WTC11 (cell line): ENCODE measurements around the gene IDUA. TPM values are rescaled to one million over a fixed set of nuclear protein-coding genes. Genes with fewer than 3 reads are reported as not detected.

Experiments
- ATAC-seq: fragments of 200-7000 bp; cut with Tn5 transposase; 2 replicates; pipeline ENCODE4 v1.10.0; 2021; ENCODE audit warnings: mild to moderate bottlenecking, moderate library complexity
- CTCF ChIA-PET: fragments of 300-600 bp; sonication (Branson Sonifier 250); formaldehyde crosslinking; loops from one replicate; lab custom pipeline; 2021; ENCODE audit warnings: antibody characterized with exemption; lab: Charles Lee
- POLR2A ChIA-PET: fragments of 350-600 bp; sonication (Branson Sonifier 250); formaldehyde crosslinking; loops from one replicate; lab custom pipeline; 2021; ENCODE audit warnings: antibody characterized with exemption; lab: Charles Lee
- DNase-seq: peaks from one replicate; pipeline ENCODE4 v3.0.0; 2021; ENCODE audit warnings: low spot score
- H3K27ac Mint-ChIP-seq: 2 replicates; pipeline ENCODE4 v1.8.0; 2021; ENCODE audit warnings: mixed read lengths
- H3K27me3 Mint-ChIP-seq: 2 replicates; pipeline ENCODE4 v1.8.0; 2021; ENCODE audit warnings: low read depth, mild to moderate bottlenecking, moderate library complexity, mixed read lengths
- H3K36me3 Mint-ChIP-seq: 2 replicates; pipeline ENCODE4 v1.8.0; 2021; ENCODE audit warnings: mixed read lengths
- H3K4me1 Mint-ChIP-seq: 2 replicates; pipeline ENCODE4 v1.8.0; 2022; ENCODE audit warnings: mixed read lengths
- H3K4me3 Mint-ChIP-seq: 2 replicates; pipeline ENCODE4 v1.8.0; 2021; ENCODE audit warnings: mild to moderate bottlenecking, moderate library complexity, mixed read lengths
- H3K9me3 Mint-ChIP-seq: 2 replicates; pipeline ENCODE4 v1.8.0; 2021; ENCODE audit warnings: mixed read lengths
- ARID4B ChIP-seq: sonication (generic); formaldehyde crosslinking; IDR thresholded peaks from 2 replicates; pipeline ENCODE4 v1.8.0; 2023; ENCODE audit warnings: missing genetic modification reagents, mild to moderate bottlenecking, borderline replicate concordance
- E2F1 ChIP-seq: sonication (generic); formaldehyde crosslinking; IDR thresholded peaks from 2 replicates; pipeline ENCODE4 v1.8.0; 2022; ENCODE audit warnings: mild to moderate bottlenecking, missing genetic modification reagents
- ELF4 ChIP-seq: sonication (generic); formaldehyde crosslinking; IDR thresholded peaks from 2 replicates; pipeline ENCODE4 v1.8.1; 2022; ENCODE audit warnings: low read depth, mild to moderate bottlenecking, moderate library complexity, missing genetic modification reagents
- EMX1 ChIP-seq: fragments of 250-450 bp; sonication (Bioruptor Pico); IDR thresholded peaks from 2 replicates; pipeline ENCODE4 v1.8.0; 2021; ENCODE audit warnings: mild to moderate bottlenecking
- ERG ChIP-seq: fragments of 250-450 bp; sonication (Bioruptor Pico); IDR thresholded peaks from 2 replicates; pipeline ENCODE4 v1.8.0; 2021; ENCODE audit warnings: mild to moderate bottlenecking
- ESRRA ChIP-seq: sonication (generic); formaldehyde crosslinking; IDR thresholded peaks from 2 replicates; pipeline ENCODE4 v1.8.1; 2022; ENCODE audit warnings: mild to moderate bottlenecking, missing genetic modification reagents, borderline replicate concordance
- IRF1 ChIP-seq: sonication (generic); formaldehyde crosslinking; IDR thresholded peaks from 2 replicates; pipeline ENCODE4 v1.8.0; 2023; ENCODE audit warnings: missing genetic modification reagents
- MYBL2 ChIP-seq: sonication (generic); formaldehyde crosslinking; IDR thresholded peaks from 2 replicates; pipeline ENCODE4 v1.8.1; 2023; ENCODE audit warnings: mild to moderate bottlenecking, moderate library complexity, missing genetic modification reagents
- NR2C2 ChIP-seq: sonication (generic); formaldehyde crosslinking; IDR thresholded peaks from 2 replicates; pipeline ENCODE4 v1.8.0; 2022; ENCODE audit warnings: mild to moderate bottlenecking, missing genetic modification reagents
- PRRX2 ChIP-seq: fragments of 250-450 bp; sonication (Bioruptor Pico); IDR thresholded peaks from 2 replicates; pipeline ENCODE4 v1.8.0; 2021; ENCODE audit warnings: mild to moderate bottlenecking
- SMAD3 ChIP-seq: sonication (generic); formaldehyde crosslinking; IDR thresholded peaks from 2 replicates; pipeline ENCODE4 v1.8.0; 2022; ENCODE audit warnings: missing genetic modification reagents, mild to moderate bottlenecking, borderline replicate concordance
- STAT6 ChIP-seq: sonication (generic); formaldehyde crosslinking; conservative IDR thresholded peaks from 2 replicates; pipeline ENCODE4 v1.8.1; 2023; ENCODE audit warnings: mild to moderate bottlenecking, low read depth, missing genetic modification reagents, moderate library complexity
- TCF7 ChIP-seq: sonication (generic); formaldehyde crosslinking; IDR thresholded peaks from 2 replicates; pipeline ENCODE4 v1.8.0; 2022; ENCODE audit warnings: mild to moderate bottlenecking, low read depth, missing genetic modification reagents, moderate library complexity
- ZNF232 ChIP-seq: sonication (generic); formaldehyde crosslinking; IDR thresholded peaks from 2 replicates; pipeline ENCODE4 v1.8.0; 2022; ENCODE audit warnings: mild to moderate bottlenecking, missing genetic modification reagents
- ZNF263 ChIP-seq: sonication (generic); formaldehyde crosslinking; IDR thresholded peaks from 2 replicates; pipeline ENCODE4 v1.8.1; 2022; ENCODE audit warnings: low read depth, mild to moderate bottlenecking, moderate library complexity, missing genetic modification reagents
- ZNF317 ChIP-seq: sonication (generic); formaldehyde crosslinking; IDR thresholded peaks from 2 replicates; pipeline ENCODE4 v1.8.1; 2023; ENCODE audit warnings: low read depth, mild to moderate bottlenecking, moderate library complexity, missing genetic modification reagents, borderline replicate concordance
- ZNF532 ChIP-seq: fragments of 250-450 bp; sonication (Bioruptor Pico); IDR thresholded peaks from 2 replicates; pipeline ENCODE4 v1.9.0; 2021; ENCODE audit warnings: mild to moderate bottlenecking, borderline replicate concordance
- ZSCAN18 ChIP-seq: fragments of 250-450 bp; sonication (Bioruptor Pico); IDR thresholded peaks from 2 replicates; pipeline ENCODE4 v2.1.2; 2022; ENCODE audit warnings: mild to moderate bottlenecking, moderate library complexity
- total RNA-seq: library from RNA; stranded (reverse); gene quantifications from 3 replicates; pipeline ENCODE4 v1.2.3, GENCODE V29; 2021

The IDUA gene
- total RNA-seq, 1 experiment from 2014 or later = 8.7 TPM

GRCh38 chr4:1033840-1034551 is 47.2 kb downstream of the IDUA start:
- ChIA-PET CTCF (interaction anchor here (0.7 to 1.3 kb wide), 2 partner anchors 23 to 108 kb away, joined by 3 read pairs; no protein-coding TSS in a partner anchor), POLR2A (no interaction called here)
- H3K4me1 Mint-ChIP-seq = no peaks in the 10 kb centered on the region
- DNase-seq (no peak), ATAC-seq (no peak)
- H3K27me3 Mint-ChIP-seq = no peaks in the 10 kb centered on the region
- no peak for TF ChIP-seq SMAD3 (CRISPR knock-in tag)
- no peak for TF ChIP-seq STAT6
- TF ChIP-seq ESRRA (CRISPR knock-in tag) = no peak
- H3K27ac Mint-ChIP-seq = no peak overlapping the region
- H3K4me3 Mint-ChIP-seq = no peak overlapping the region
- H3K36me3 Mint-ChIP-seq = no peaks in the 10 kb centered on the region
- no peaks in the 10 kb centered on the region for H3K9me3 Mint-ChIP-seq

- Mint-ChIP-seq H3K4me1 (no peaks in the 10 kb centered on the region), H3K27ac (no peak overlapping the region), H3K4me3 (no peak overlapping the region), H3K36me3 (no peaks in the 10 kb centered on the region), H3K9me3 (no peaks in the 10 kb centered on the region), H3K27me3 (no peaks in the 10 kb centered on the region)
- ATAC-seq = no peak
- CTCF ChIA-PET = no interaction called here
- no peak for DNase-seq
- POLR2A ChIA-PET = no interaction called here
- TF ChIP-seq PRRX2 (CRISPR knock-in tag) (no peak), ZNF317 (CRISPR knock-in tag) (no peak), ELF4 (CRISPR knock-in tag) (no peak), MYBL2 (no peak), IRF1 (CRISPR knock-in tag) (no peak), ZSCAN18 (CRISPR knock-in tag) (no peak), ZNF532 (CRISPR knock-in tag) (no peak), EMX1 (CRISPR knock-in tag) (no peak), ERG (CRISPR knock-in tag) (no peak), TCF7 (CRISPR knock-in tag) (no peak), ARID4B (CRISPR knock-in tag) (no peak), NR2C2 (CRISPR knock-in tag) (no peak), E2F1 (CRISPR knock-in tag) (no peak), ZNF263 (no peak), ZNF232 (CRISPR knock-in tag) (no peak)
Measured at GRCh38 chr4:1035510-1035909, 48.7 kb downstream of the IDUA start.
